ENCODE data around the gene C1S. TPM values are rescaled to one million over a fixed set of nuclear protein-coding genes. Genes with fewer than 3 reads are reported as not detected.

Gene C1S
- total and polyA plus RNA-seq, 2 of the 4 experiments (the other 2 are of a cell fraction): 49.6 to 85.4 TPM

GRCh38 chr12:7059780-7060179, 738 bp upstream of the C1S start:
- peaks cover 10% of the 10 kb centered on the region; the same call in 1 of the 2 replicates for H3K36me3 ChIP-seq (ENCODE audit: control insufficient read depth, insufficient read depth, low read length)
- dilution Hi-C loops (cut with HindIII; ENCODE audit: low sequenced_read_pairs, unreplicated experiment) (no loop called here), in situ Hi-C loops (cut with MboI; ENCODE audit: low sequenced_read_pairs) (loop anchor here (5.0 to 25.0 kb wide), 2 partner anchors 53 to 578 kb away; no protein-coding TSS in a partner anchor), intact Hi-C loops (cut with micrococcal nuclease) (loop anchor here (1.0 to 2.0 kb wide), 7 partner anchors 33 to 579 kb away; partner anchors contain the start of genes C1R and C1RL)
- H3K23ac ChIP-seq (ENCODE audit: low read depth, low read length): peak overlapping the region; percentile 74; the same call in 1 of the 2 replicates
- H3K18ac ChIP-seq (ENCODE audit: low read depth, low read length): peak overlapping the region; percentile 66
- H3K4me1 ChIP-seq (ENCODE audit: control insufficient read depth, insufficient read depth, low read length): peaks cover 7% of the 10 kb centered on the region
- no peak for TF ChIP-seq RFX5 (IDR thresholded peaks at IDR 0.05; ENCODE audit: low read depth, low read length)
- no peak for TF ChIP-seq ELK1 (IDR thresholded peaks at IDR 0.05; ENCODE audit: borderline replicate concordance, low read depth, low read length)
- TF ChIP-seq NFE2L2 (IDR thresholded peaks at IDR 0.05; ENCODE audit: low read depth, low read length): no peak
- no peak for TF ChIP-seq USF2 (IDR thresholded peaks at IDR 0.05; ENCODE audit: low read depth, low read length)
- no peak for TF ChIP-seq MXI1 (IDR thresholded peaks at IDR 0.05; ENCODE audit: borderline replicate concordance, low read depth, low read length)
- no peak for TF ChIP-seq MAFK (IDR thresholded peaks at IDR 0.05; ENCODE audit: low read depth, low read length)
- no peak for TF ChIP-seq RAD21 (IDR thresholded peaks at IDR 0.05; ENCODE audit: low read length)
- H3K4me3 ChIP-seq (ENCODE audit: insufficient read depth, low read depth, low read length): no peak overlapping the region
- H2AK5ac ChIP-seq (ENCODE audit: low read depth, low read length): peak overlapping the region; percentile 56; the same call in 1 of the 2 replicates
- DNase-seq (no peak), ATAC-seq (ENCODE audit: low read depth) (no peak)
- no peak overlapping the region for H3K4me2 ChIP-seq (ENCODE audit: low read depth, low read length)
- H3K4ac ChIP-seq (ENCODE audit: low read depth, low read length): peak overlapping the region; percentile 89
- peak overlapping the region; percentile 91 for H2BK20ac ChIP-seq (ENCODE audit: low read depth, low read length)
- H3K79me1 ChIP-seq (ENCODE audit: low read depth in 1 of 2, low read length in 2 of 2): peaks cover 4 to 10% of the 10 kb centered on the region in 2 experiments; a peak in 3 of 4 replicates
- peak overlapping the region; percentile 89 for H3K14ac ChIP-seq (replicated peaks; ENCODE audit: low read depth, low read length)
- H2AK9ac ChIP-seq (replicated peaks; ENCODE audit: low read depth, low read length, poor library complexity): no peak overlapping the region
- ChIA-PET POLR2A (ENCODE audit: unreplicated experiment) (no interaction called here), CTCF (interaction anchor here (1.2 to 2.3 kb wide), 5 partner anchors 34 to 85 kb away, joined by 5 to 9 read pairs (median 6); no protein-coding TSS in a partner anchor)
- peak overlapping the region; percentile 53 to 92; a peak in 3 of 4 replicates for H4K8ac ChIP-seq (ENCODE audit: low read depth in 2 of 2, low read length in 2 of 2)
- H3K9me3 ChIP-seq (ENCODE audit: control insufficient read depth, insufficient read depth, low read length): no peaks in the 10 kb centered on the region
- no CpG with 5 or more reads among the region's 4 CpGs for WGBS, 2 experiments (ENCODE audit: extremely low coverage in 2 of 2, insufficient read length in 1 of 2)
- H3K9me1 ChIP-seq (ENCODE audit: insufficient read depth, low read length): peaks cover 9% of the 10 kb centered on the region
- no peaks in the 10 kb centered on the region for H4K20me1 ChIP-seq (ENCODE audit: insufficient read depth, low read length)
- no peak overlapping the region for H3K9ac ChIP-seq (ENCODE audit: low read depth, low read length)
- no TSS peak for BruUV-seq (replicated peaks)
- peak overlapping the region; percentile 24; the same call in 1 of the 2 replicates for H3K56ac ChIP-seq (ENCODE audit: extremely low read depth, insufficient read depth, low read length)
- H3K27ac ChIP-seq (ENCODE audit: insufficient read depth, low read length): peak overlapping the region; percentile 84; the same call in 1 of the 2 replicates
- H2BK120ac ChIP-seq (ENCODE audit: low read depth, low read length): peak overlapping the region; percentile 93
- H2AFZ ChIP-seq (replicated peaks; ENCODE audit: low read length, poor library complexity): no peak overlapping the region
- peak overlapping the region; percentile 86 for H4K91ac ChIP-seq (ENCODE audit: insufficient read depth, low read depth, low read length)
- peak overlapping the region; percentile 68 for H2BK5ac ChIP-seq (ENCODE audit: low read depth, low read length, poor library complexity, severe bottlenecking)
- peak overlapping the region; percentile 64; the same call in 1 of the 3 replicates for H2BK15ac ChIP-seq (ENCODE audit: low read depth, low read length)
- peaks cover 6% of the 10 kb centered on the region for H3K27me3 ChIP-seq (ENCODE audit: control insufficient read depth, insufficient read depth, low read length)
- peak overlapping the region; percentile 67 for H4K5ac ChIP-seq (ENCODE audit: low read depth, low read length)

Measured in IMR-90 (cell line).